Thoracic aorta (tissue), 2 donors: ENCODE results near the gene LAT. TPM values are rescaled to one million over a fixed set of nuclear protein-coding genes. Genes with fewer than 3 reads are reported as not detected.

Experiments used
- ATAC-seq: fragments of 150-250 bp; one replicate; pipeline ENCODE4 v1.8.0; 2017; ENCODE audit warnings: low read depth; ENCODE audit not compliant: insufficient number of reproducible peaks, low FRiP score
- DNase-seq: peaks from one replicate; pipeline ENCODE4 v3.0.0-alpha.2; 2020; ENCODE audit warnings: low spot score
- H3K27ac ChIP-seq, 2 donors: fragments of 200-600 bp; sonication (generic); 1 replicate in 1 of 2; 2 replicates in 1 of 2; pipeline ENCODE4 v1.5.1; 2016; ENCODE audit warnings: mild to moderate bottlenecking in 2 of 2, moderate library complexity in 2 of 2
- H3K27me3 ChIP-seq: fragments of 200-600 bp; sonication (generic); replicated peaks from 2 replicates; pipeline ENCODE4 v1.6.0; 2016; ENCODE audit warnings: mild to moderate bottlenecking; ENCODE audit not compliant: insufficient read depth
- H3K36me3 ChIP-seq: fragments of 200-600 bp; sonication (generic); one replicate; pipeline ENCODE4 v1.5.1; 2016
- H3K4me1 ChIP-seq, 2 donors: fragments of 200-600 bp; sonication (generic); 1 replicate in 1 of 2; 2 replicates in 1 of 2; pipeline versions ENCODE4 v1.5.1 to v1.6.0; 2016; ENCODE audit warnings: low read depth in 2 of 2, mild to moderate bottlenecking in 1 of 2; ENCODE audit not compliant: control insufficient read depth in 1 of 2
- H3K4me3 ChIP-seq: fragments of 200-600 bp; sonication (generic); 2 replicates; pipeline ENCODE4 v1.5.1; 2016; ENCODE audit warnings: mild to moderate bottlenecking
- H3K9me3 ChIP-seq: fragments of 200-600 bp; sonication (generic); 2 replicates; pipeline ENCODE4 v1.5.1; 2016
- total RNA-seq, 2 donors: library from RNA; depleted of rRNA; stranded (reverse); fragments of >200 nt; gene quantifications; one replicate each; pipeline versions ENCODE4 v1.1.0 to v1.2.3, GENCODE V29; 2016
- TF ChIP-seq, protein P1 (sequence below): fragments of 200-600 bp; sonication (generic); IDR thresholded peaks from one replicate; pipeline ENCODE4 v1.5.1; 2019; ENCODE audit warnings: antibody characterized with exemption

LAT gene, protein sequence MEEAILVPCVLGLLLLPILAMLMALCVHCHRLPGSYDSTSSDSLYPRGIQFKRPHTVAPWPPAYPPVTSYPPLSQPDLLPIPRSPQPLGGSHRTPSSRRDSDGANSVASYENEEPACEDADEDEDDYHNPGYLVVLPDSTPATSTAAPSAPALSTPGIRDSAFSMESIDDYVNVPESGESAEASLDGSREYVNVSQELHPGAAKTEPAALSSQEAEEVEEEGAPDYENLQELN
- 10 to 100 TPM; 15.3 to 28.6 TPM for total RNA-seq

DNA sequence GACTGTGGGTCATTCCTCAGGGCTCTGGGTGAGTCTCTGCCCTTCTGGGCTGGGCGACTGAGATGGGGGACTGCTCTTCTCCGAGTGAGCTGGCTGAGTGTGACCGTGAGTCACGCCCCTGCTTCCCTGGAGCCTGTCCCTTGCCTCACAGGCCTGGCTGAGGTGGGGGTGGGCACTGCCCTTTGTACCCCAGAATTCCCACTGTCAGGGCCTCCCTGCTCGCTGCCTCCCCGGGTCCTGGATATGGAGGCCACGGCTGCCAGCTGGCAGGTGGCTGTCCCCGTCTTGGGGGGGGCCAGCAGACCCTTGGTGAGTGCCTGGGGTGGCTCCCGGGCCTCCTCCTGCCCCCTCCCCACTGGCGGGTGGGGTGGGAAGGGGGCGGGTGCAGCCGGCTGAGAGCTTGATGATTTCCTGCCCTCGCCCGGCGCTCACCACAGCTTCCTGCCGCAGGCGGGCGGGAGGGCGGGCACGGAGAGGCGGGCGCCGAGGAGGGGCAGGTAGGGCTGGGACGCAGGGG, at the start of gene LAT:
LAT (plus strand) TSS at position 434 of the 517 bp plus-strand sequence. CDS start 366 bp downstream, outside the sequence.
- no peak within 1 kb of the TSS for H3K27ac ChIP-seq
- TF ChIP-seq, protein P1, sequence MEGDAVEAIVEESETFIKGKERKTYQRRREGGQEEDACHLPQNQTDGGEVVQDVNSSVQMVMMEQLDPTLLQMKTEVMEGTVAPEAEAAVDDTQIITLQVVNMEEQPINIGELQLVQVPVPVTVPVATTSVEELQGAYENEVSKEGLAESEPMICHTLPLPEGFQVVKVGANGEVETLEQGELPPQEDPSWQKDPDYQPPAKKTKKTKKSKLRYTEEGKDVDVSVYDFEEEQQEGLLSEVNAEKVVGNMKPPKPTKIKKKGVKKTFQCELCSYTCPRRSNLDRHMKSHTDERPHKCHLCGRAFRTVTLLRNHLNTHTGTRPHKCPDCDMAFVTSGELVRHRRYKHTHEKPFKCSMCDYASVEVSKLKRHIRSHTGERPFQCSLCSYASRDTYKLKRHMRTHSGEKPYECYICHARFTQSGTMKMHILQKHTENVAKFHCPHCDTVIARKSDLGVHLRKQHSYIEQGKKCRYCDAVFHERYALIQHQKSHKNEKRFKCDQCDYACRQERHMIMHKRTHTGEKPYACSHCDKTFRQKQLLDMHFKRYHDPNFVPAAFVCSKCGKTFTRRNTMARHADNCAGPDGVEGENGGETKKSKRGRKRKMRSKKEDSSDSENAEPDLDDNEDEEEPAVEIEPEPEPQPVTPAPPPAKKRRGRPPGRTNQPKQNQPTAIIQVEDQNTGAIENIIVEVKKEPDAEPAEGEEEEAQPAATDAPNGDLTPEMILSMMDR = no peak
- H3K9me3 ChIP-seq = peaks cover 6% of the 10 kb centered on the region
- ATAC-seq (no peak), DNase-seq (no peak)
- peak within 1 kb of the TSS; percentile 31 for H3K4me3 ChIP-seq
- H3K4me1 ChIP-seq = no peaks in the 10 kb centered on the region
- H3K27me3 ChIP-seq = no peaks in the 10 kb centered on the region
- H3K36me3 ChIP-seq = peaks cover 49% of the 10 kb centered on the region

DNA sequence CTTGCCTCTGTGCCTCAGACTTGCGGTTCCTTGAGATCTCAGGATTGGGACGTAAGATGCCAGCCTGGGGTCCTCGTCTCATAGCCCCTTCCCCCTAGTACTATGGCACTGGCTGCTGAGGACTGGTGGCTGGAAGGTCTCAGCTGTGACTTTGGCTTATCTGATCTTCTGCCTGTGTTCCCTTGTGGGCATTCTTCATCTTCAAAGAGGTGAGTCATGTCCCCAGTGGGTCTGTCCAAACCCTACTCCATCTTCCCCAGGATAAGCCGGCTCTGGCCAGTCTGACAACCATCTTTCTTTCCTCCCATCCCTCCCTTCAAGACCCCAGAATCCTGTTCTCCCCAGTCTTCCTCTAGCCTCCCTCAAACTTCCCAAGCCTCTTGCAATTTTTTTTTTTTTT, 49.5 kb upstream of the LAT start:
- DNase-seq (no peak), ATAC-seq (no peak)
- Histone ChIP-seq H3K27me3 (no peaks in the 10 kb centered on the region), H3K4me3 (no peak overlapping the region), H3K27ac (no peak overlapping the region), H3K9me3 (no peaks in the 10 kb centered on the region), H3K36me3 (no peaks in the 10 kb centered on the region), H3K4me1 (no peaks in the 10 kb centered on the region)
- TF ChIP-seq, protein P1 = no peak

DNA sequence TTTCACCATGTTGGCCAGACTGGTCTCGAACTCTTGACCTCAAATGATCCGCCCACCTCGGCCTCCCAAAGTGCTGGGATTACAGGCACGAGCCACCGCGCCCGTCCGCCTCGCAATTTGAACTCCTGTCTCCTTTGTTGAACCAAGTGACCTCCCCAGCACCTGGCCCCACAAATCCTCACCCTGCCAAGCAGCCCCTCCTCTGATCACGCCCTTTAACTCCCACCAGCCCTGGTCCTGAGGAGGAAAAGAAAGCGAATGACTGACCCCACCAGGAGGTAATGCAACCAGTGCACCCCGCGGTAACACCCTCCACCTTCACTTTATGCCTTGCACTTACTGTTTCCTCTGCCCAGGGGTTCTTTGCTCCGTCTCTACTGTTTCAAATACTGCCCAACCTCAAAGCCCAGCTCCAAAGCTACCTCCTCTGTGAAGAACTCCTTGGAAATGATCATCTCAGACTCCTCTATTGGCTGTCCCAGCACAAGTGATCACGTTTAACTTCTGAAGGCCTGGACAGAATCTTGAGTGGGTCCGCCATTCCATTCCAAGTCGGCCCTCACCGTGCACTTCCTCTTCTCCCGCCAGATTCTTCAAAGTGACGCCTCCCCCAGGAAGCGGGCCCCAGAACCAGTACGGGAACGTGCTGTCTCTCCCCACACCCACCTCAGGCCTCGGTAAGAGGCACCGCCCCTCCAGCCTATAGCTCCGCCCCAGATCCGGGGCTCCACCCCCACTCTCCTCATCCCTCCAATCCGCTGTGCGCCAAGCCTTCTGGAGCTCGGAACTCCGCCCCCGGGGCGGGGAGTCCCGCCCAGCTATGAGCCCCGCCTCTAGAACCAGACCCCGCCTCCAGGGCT, 48.7 kb upstream of the LAT start:
- DNase-seq (peak; percentile 40), ATAC-seq (no peak)
- Histone ChIP-seq H3K4me3 (peak overlapping the region; percentile 48), H3K4me1 (no peaks in the 10 kb centered on the region), H3K9me3 (no peaks in the 10 kb centered on the region), H3K27me3 (no peaks in the 10 kb centered on the region), H3K36me3 (no peaks in the 10 kb centered on the region), H3K27ac (no peak overlapping the region)
- TF ChIP-seq, protein P1 = no peak

DNA sequence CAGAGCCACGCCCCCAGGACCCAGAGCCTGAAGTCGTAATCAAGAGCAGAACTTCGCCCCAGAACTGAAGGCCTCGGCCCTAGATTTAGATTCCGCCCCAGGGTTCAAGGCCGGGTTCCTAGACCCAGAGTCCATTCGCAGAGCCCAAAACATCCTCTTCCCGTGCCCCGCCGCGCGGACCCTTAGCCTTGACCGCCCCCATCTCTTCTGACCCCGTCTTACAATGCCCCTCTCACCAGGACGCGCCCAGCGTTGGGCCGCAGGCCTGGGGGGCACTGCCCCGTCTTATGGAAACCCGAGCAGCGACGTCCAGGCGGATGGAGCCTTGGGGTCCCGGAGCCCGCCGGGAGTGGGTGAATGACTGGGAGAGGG, 48.1 kb upstream of the LAT start:
- Histone ChIP-seq H3K36me3 (no peaks in the 10 kb centered on the region), H3K27me3 (no peaks in the 10 kb centered on the region), H3K4me1 (no peaks in the 10 kb centered on the region), H3K27ac (no peak overlapping the region), H3K9me3 (no peaks in the 10 kb centered on the region), H3K4me3 (peak overlapping the region; percentile 48)
- ATAC-seq (no peak), DNase-seq (no peak)
- TF ChIP-seq, protein P1 = no peak

DNA sequence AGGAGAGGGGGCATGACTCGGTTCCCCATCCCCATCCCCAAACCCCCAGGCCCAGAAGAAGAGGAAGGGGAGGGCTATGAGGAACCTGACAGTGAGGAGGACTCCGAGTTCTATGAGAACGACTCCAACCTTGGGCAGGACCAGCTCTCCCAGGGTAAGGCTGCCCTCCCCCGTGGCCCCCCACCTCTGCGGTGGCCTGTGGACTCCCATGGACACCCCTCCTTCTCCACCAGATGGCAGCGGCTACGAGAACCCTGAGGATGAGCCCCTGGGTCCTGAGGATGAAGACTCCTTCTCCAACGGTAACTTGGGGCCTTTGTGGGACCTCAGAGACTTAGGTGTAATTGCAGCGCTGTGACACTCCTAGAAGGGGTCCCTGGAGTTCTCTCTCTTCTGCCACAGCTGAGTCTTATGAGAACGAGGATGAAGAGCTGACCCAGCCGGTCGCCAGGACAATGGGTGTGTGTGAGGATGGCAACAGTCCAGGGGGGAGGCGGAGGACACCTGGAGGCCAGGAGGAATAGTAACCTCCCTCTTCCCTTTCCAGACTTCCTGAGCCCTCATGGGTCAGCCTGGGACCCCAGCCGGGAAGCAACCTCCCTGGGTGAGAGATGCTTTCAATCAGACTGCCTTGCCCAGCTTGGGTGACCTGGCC, 47.5 kb upstream of the LAT start:
- H3K9me3 ChIP-seq = no peaks in the 10 kb centered on the region
- H3K27me3 ChIP-seq = no peaks in the 10 kb centered on the region
- ATAC-seq (no peak), DNase-seq (no peak)
- H3K36me3 ChIP-seq = no peaks in the 10 kb centered on the region
- H3K4me1 ChIP-seq = no peaks in the 10 kb centered on the region
- TF ChIP-seq, protein P1 = no peak
- no peak overlapping the region for H3K27ac ChIP-seq
- no peak overlapping the region for H3K4me3 ChIP-seq
